ENCODE results near the gene SLC2A9.

Gene SLC2A9

DNA sequence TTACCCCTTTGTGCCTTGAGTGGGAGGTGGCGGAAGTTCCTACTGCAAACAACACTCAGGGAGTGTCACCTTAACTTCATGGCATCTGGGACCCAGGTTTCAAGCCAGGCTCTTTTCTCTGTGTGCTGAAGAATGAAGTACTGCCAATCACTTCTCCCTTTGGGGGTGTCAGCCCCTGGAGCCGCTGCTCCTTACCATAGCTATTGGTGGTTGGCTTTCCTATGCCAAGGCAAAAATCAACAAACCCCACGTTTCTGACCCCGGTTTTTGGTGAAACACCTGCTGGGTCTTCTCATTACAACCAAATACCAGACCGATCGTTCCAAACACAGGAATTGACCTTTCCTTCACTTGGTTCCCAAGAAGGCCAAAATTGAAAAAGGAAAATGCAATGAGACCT lies 19.7 kb upstream of the SLC2A9 start:
- no peak for DNase-seq

DNA sequence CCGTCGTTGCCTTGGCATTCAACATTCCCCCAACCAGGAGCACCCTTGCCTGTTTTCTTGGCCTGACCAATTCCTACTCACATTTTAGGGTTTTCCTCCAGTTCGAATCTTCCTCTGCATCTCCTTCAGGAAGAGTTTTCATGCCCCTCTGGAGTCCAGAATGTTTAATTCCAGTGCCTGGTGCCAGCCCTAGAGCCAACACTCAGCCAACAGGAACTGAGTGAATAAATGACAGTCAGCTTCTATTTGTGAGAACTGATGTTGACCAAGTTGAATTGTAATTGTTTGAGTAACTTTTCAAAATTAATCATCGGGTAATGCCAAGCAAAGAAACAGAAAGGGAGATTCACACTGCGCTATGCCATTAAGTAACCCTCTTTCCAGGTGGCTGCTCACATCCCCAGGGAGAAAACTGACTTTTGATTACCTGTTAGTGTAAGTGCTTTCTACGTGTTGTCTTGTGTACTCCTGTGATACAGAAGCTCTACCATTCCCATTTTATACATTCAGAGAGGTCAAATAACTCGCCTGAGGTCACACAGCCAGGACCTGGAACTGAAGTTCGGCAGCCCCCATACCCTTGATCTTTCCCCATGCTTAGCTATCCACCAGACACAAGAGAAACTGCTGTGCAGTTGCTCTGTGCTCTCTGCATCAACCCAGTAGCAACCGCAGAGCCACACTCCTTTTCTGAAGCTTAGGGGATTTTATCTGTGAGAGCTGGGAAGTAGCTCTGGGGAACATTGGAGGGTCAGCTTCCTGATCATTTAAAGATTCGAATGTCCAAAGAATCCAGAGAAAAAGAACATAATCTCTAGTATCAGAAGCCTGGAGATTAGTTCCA lies 19.0 kb upstream of the SLC2A9 start:
- DNase-seq, result no peak

DNA sequence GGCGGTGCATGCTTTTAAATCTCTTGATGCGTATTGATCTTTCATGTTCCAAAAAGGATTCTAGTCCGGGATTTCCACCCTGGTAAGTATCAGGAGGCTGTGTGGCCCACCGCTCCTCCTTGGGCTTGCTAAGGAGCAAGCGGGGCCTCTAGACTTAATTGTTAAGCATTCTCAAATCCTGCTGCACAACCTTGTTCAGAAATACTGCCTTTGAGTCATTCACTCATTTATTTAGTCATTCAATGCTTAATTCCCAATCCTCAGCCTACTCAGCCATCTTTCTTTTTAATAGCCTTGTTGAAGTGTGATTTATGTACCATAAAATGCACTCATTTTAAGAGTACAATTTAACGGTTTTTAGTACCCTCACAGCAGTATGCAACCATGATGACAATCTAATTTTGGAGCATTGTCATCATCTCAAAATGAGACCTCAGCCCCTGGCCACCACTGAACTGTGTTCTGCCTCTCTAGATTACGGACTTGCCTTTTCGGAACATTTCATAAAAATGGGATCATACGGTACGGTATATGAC lies 15.6 kb upstream of the SLC2A9 start:
- no peak for DNase-seq

DNA sequence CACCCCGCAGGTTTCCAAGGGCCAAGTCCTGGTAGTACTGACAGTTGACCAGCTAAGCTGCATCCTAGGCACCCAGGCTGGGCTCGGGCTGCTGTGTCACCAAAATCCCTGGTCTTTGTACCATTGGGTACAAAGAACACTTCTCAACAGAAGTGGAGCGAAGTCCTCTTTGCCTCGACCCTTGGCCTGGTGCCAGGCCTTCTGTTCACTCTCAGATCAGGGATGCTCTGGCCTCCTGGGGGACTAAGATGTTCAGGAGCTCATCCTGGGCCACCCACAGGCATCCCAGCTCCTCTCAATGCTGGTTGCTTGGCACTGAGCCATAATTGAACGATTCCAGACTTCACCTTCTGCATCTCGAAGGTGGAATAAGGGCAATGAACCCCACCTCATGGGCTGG lies 13.8 kb upstream of the SLC2A9 start:
- DNase-seq, result no peak

DNA sequence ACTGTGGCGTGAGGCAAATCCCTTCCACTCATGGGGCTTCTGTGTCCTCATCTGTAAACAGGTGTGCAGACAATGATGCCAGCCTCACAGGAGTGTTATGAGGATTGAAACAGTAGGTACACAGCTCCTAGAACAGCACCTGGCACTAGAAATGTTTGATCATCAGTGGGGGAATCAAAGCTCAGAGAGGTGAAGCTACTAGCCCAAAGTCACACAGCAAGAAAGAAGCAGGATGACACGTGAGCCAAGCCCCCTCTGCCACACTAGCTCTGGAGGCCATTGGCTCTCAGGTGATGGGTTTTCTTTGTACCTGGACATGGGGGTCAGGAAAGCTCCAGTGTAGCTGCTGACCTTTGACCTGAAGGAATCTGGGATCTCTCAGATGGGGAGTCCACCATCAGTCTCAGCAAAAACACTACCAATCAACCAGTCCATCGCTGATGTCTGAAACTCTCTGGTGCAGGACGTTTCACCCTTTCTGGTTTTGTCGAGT lies 13.4 kb upstream of the SLC2A9 start:
- DNase-seq, result no peak

DNA sequence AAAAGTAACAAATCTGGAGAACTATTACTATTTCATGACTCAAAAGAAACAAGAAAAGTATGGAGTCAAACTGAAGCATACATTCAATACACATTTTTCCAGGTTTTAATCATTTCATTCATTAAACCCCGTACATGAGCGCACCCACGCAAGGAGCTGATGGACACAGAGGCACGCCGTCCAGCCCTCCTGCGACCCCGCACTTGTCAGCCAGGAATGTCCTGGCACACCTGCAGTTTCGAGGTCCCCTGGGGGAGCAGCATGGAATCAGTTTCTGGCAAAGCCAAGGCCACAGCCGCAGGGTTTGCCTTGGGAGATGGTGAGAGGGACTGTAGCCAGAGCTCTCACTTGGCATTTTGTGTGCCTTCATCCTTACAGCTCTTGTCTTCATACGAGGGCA lies 12.8 kb upstream of the SLC2A9 start:
- DNase-seq, result no peak

DNA sequence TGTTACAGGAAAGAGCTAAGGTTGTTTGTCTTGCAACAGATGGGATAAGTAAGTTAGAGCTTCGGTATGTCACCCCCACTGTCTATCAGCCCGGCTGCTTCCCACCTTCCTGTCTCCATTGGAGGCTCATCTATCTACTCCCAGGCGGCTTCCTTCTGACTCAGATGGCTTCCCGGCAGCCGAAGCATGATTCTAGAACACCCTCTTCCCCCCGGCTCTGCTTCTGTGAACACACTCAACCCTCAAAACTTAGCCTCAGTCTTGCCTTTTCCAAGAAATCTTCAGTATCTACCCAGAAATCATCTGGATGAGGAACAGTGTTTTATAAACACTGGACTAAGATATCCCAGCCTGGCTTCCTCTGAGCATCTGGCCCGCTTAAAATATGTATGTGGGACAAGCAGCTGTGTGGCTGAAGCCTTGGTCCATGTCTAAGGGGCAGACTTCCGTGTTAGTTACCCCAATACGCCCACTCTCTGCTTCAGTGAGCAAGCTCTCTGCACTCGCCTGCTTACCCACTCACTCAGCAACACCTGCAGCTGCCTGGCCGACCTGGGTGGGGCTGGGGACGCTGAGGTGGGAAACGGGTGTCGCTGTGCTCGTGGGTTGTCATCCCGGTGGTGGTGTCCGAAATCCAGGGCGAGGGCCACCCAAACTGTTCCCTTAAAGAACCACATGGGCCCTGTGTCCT lies 12.0 kb upstream of the SLC2A9 start:
- DNase-seq, result no peak

DNA sequence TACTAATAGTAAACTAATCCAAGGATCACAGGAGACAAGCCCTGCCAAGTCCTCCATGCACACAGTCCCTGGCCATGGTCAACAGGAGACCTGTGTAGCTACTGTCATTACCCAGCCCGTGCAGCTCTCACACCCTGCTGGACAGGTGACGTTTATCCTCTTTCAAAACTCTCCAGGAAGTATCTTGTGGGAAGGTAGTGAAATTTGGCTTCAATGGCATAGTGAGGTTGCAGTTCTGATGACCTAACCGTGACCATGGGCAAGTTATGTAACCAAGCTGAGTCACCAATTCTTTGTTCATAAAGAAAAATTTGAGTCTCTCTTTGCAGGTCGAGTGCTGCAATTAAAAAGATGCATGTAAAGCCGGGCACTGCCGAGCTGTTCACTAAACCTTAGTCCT lies 11.3 kb upstream of the SLC2A9 start:
- no peak for DNase-seq

DNA sequence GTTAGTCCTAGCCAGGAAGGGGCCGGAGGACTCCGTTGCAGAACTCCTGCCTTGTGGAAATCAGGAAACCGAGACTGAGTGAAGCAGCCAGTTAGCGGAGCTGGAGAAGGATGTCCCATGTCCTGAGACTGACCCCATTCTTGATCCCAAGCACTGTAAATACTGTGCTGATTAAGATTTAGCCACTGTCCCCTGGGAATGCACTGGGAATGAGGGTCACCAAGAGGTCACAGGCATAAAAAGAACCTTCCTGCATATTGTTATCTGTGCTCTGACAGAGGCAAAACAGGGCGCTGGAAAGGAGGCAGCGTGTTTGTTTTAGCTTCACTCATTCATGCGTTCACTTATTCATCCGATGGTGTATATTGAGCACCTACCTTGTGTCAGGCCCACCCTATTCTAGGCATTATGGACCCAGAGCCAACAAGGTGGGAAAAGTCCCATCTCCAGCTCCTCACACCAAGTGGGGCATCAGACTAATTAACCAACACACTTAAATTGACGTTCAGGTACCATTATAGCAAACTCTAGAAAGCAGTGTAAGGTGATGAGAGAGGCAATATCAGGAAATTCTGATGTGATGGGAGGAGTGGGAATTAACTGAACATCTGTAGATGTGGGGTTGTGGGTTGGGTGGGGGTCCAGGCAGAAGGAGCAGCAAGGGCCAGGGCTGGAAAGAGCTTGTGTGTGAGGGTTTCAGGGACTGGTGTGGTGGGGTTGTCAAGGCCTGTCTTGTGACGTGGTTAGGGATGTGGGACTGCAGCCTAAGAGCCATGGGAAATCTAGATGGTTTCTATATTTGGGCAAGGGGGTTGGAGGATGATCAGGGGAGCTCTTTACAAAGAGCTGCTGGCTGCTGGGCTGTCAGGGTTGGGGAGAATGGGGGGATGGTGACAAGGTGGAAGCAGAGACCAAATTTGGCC lies 10.6 kb upstream of the SLC2A9 start:
- no peak for DNase-seq

DNA sequence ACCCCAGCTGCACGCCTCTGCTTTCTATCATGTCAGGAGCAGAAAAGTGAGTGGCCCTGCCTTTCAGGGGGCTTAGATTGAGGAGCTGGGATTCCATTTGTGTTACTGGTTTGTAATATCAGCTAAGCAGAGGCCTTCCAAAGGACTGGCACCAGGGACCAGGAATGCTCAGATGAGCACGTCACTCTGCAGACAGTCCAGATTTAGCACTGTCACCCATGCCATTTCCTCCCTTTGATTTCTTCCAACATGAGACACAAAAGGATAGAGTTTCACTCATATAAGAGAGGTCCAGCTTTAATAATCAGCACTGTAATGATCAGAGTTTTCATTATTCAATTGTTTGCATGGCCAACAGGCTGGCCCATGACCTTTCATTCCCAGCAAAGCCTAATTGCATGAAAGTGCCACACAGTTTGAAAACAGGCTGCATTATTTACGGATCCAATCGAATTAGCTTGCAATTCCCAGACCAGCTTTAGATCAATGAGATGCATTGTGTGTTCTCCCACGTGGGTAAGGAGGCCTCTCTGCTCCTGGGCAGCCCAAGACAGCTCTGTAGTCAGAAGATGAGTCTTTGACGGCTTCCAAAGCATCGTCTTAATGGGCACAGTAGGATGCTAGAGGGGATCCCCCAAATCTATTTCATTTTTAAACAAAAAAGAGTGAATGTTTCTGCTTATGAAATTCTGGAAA lies 9.8 kb upstream of the SLC2A9 start:
- no peak for DNase-seq

DNA sequence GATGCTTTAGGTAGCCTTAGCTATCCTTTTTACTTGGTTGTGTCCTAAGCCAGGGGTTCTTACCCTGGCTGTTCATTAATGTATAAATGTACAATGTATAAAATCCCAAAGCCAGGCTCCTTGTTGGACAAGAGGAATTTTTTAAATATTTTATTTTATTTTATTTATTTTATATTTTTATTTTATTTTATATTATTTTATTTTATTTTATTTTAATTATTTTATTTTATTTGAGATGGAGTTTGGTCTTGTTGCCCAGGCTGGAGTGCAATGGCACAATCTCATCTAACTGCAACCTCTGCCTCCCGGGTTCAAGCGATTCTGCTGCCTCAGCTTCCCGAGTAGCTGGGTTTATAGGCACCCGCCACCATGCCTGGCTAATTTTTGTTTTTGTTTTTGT lies 8.1 kb upstream of the SLC2A9 start:
- no peak for DNase-seq

DNA sequence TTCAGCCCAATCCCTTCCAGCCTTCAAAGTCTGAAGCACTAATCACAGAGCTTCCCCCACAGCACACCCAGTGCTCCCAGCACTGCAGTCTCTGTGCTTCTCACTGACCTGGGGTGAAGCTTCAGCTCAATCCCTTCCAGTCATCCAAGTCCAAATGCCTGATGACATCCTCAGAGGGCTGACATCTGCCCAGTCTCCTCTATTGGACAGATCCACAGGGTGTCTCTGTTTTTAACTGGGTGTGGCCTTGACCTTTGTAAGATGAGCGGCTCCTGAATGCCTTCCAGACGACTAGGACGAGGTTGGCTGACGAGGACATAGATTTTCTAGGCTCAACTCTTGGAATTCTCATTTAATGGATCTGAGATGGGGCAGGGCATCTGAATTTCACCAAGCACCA lies 7.6 kb upstream of the SLC2A9 start:
- no peak for DNase-seq

DNA sequence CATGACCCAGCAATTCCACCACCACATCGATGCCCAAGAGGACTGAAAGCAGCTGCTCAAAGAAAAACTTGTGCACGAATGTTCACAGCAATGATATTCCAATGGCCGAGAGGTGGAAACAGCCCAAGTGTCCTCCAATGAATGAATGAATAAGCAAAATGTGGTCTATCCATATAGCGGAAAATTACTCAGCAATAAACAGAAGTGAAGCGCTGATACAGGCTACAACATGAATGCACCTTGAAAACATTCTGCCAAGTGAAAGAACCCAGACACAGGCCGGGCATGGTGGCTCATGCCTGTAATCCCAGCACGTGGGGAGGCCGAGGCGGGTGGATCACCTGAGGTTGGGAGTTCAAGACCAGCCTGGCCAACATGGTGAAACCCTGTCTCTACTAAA lies 5.2 kb upstream of the SLC2A9 start:
- no peak for DNase-seq

DNA sequence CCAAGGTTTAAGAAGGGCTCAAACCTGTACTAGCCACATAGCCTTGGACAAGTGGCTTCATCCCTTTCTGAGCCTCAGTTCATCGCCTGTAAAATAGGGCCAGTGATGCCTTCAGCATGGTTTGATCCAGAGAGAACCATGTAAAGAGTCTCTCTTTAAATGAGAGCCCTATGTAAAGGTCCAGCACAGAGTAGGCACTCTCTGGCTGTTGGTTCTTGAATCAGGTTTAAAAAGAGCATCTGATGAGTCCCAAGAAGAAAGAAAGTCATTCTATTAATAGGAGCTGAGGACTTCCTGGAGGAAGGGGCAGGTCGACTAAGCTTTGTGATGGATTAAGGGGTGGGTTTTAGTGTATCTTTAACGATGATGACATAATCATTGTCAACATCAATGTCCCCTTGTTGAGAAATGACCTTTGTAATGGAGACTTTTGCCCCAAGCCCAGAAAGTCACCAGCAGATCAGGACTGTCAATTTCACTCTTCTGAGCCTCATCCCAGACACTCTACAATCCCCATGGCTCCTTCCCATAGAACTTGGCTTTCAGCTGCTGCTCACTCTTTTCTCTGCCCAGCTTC lies 4.0 kb upstream of the SLC2A9 start:
- DNase-seq, result no peak

DNA sequence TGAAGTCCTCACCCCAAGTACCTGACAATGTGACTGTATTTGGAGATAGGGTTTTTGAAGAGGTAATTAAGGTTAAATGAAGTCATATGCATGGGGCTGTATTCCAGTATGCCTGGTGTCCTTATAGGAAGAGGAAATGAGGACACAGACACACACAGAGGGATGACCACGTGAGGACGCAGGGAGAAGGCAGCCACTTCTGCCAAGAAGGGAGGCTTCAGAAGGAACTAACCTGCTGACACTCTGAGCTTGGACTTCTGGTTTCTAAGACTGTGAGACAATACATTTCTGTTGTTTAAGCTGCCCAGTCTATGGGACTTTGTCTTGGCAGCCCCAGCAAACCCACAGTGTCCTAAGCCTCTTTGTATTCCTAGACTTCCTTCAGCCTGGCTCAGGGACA lies 3.0 kb upstream of the SLC2A9 start:
- DNase-seq, result no peak

DNA sequence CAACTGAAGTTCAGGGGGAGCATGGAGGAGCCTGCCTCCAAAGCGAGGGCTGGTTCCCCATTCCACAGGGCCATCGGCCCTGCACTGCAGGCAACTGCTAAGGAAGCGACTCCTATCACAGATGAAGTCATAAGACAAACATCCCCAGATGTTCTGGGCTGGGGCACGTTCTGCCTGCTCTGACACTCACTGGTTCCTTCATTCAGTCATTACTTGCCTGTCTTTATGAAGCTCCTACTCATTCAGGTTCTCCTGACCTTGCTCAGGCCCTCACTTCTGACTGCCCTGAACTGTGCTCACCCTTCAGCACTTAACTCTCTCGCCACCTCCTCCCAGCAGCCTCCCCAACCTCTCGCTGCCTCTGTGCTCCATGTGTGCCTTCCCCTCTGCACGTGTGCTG lies 2.5 kb upstream of the SLC2A9 start:
- no peak for DNase-seq

DNA sequence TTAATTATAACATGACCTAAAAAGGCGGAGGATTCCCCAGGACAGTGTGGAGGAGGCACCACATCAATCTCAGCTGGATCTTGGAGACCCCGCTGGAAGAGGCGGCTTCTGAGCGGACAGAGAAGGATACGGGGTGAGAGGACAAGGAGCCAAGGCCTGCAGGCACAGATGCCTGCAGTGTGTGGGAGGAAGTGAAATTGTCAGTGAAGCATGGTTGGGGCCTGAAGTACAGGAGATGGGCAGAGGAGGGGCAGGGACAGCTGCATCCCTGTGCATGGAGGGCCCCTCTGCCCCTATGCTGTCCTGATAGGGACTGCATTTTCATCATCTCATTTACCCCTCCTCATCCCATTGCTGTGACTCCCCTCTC lies 1.7 kb upstream of the SLC2A9 start:
- no peak for DNase-seq

DNA sequence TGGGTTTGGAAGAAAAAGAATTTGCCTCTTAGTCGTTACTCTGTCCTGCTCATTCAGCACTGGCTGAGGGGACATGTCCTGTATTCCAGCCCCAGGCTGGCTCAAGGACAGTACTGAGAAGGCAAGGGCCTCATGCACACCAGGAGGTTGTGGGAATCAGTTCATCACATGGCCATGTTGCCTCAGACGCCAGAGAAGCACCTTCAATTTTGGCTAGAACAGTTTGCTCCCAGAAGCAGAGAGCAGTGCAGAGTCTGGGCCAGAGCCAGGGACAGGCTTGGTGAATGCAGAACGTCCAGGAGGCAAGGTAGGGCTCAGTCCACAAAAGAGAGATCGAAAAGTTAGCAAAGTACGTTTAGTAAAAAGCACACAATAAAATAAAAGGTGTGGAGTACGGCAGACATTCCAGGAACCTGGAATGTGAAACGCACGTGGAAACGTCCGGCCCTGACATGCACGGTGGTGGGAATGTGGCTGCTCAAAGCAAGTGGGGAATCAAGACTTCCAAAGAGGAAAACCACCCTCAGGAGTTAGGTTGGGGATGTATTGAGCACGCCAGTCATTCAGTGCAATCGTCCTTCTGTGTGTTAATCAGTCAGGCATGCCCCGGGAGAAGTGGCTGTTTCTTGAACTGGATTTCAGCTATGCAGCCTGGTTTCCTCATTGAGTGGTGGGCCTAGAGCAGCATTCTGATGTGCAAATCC lies 1.2 kb upstream of the SLC2A9 start:
- no peak for DNase-seq

DNA sequence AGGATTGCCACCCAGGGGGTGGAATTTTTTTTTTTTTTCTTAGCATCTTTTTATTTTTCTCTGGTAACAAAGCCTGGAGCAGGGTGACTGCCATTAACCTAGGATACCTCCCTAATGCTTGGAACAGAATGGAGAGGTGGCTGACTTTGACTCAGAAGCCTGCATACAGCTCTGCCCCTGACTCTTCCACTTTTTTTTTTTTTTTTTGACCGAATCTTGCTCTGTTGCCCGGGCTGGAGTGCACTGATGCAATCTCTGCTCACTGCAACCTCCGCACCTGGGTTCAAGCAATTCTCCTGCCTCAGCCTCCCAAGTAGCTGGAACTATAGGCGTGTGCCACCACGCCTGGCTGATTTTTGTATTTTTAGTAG lies 341 bp upstream of the SLC2A9 start:
- no peak for DNase-seq

DNA sequence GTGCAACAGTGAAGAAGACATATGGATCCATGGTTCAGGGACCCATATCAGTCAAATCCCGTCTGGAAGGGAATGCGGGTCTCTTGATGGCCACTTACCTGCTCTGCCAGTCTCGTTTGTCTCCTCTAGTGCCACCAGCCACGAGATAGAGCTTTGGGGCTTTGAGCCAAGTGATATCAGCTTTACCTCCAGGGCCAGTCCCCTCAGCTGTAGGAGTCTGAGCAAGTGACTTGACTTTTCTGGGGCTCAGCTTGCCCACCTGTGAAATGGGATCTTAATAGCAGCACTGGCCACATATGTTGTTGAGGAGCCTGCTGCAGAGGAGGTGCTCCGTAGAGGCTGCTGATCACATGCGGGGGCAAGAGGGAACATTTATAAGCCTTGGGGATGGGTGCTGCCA lies 1.2 kb downstream of the SLC2A9 start:
- DNase-seq, result no peak

DNA sequence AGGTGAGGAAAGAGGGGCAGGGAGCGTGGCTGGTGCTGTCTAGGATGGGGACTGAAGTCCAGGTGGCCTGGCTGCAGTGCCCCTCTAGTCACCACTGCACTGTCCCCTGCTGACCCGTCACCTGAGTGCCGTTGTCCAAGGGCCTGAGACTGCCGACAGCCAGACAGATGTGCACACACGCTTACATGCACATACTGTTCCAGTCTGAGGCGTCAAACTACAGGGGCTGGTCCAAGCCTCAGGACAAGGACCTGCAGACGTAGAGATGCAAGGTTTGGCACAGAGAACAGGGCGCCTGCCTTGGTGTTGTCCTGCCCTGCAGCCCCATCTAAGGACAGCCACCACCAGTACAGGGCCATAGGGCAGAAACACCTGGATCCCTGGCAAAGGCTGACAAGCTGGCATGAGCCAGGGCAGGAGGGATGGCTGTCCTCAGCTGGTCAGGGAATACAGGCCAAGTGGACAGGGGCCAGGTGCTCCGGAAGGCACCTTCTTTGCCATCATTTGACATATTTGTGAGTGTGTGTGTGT lies 1.7 kb downstream of the SLC2A9 start:
- DNase-seq, result no peak
